H7 (cell line): Measurements from ENCODE around the gene OXA1L. TPM values are rescaled to one million over a fixed set of nuclear protein-coding genes. Genes with fewer than 3 reads are reported as not detected.
"Not testable (repeated sequence)": the region's sequence is repeated elsewhere in the genome, so short reads cannot be mapped to it uniquely, and the experiment has no call there.

Experiments
- DNase-seq: peaks from one replicate; pipeline ENCODE4 v3.0.0; 2012
- H3K27me3 ChIP-seq: 2 replicates; pipeline ENCODE4 v1.6.0; 2011; ENCODE audit warnings: mild to moderate bottlenecking, low read length; ENCODE audit not compliant: control insufficient read depth, insufficient read depth
- H3K36me3 ChIP-seq: replicated peaks from 2 replicates; pipeline ENCODE4 v1.5.1; 2011; ENCODE audit warnings: low read length; ENCODE audit not compliant: control insufficient read depth, insufficient read depth
- H3K4me3 ChIP-seq: 2 replicates; pipeline ENCODE4 v1.5.1; 2011; ENCODE audit warnings: low read depth, mild to moderate bottlenecking, control low read depth, low read length, moderate library complexity; ENCODE audit not compliant: insufficient read depth
- total RNA-seq: library from RNA; depleted of rRNA; stranded (reverse); fragments of >200 nt; shearing (Covaris generic); gene quantifications from 2 replicates; pipeline ENCODE4 v1.2.3, GENCODE V29; 2014

The OXA1L gene
- total RNA-seq, 1 experiment from 2014 or later, result 192 TPM

DNA sequence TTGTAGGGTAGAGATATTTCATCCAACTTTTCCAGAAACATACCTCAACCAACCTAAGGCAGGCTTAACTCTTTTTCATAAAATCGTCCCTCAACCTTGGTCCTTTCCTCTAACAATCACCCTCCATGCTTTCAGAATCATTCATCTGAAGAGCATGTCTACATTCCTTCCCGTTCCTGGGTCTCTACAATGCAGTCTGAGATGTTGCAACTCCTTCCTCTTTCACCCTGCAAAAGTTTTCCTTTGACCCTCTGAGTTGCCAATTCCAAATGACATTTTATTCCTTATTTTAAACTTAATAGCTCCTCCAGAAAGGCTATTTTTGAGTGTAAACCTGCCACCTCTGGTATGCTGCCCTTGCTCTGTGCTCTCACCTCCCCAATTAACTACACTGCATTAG is 32.0 kb downstream of the OXA1L start:
- H3K27me3 ChIP-seq, result no peaks in the 10 kb centered on the region
- no peaks in the 10 kb centered on the region for H3K36me3 ChIP-seq
- no peak overlapping the region for H3K4me3 ChIP-seq
- DNase-seq, result no peak

DNA sequence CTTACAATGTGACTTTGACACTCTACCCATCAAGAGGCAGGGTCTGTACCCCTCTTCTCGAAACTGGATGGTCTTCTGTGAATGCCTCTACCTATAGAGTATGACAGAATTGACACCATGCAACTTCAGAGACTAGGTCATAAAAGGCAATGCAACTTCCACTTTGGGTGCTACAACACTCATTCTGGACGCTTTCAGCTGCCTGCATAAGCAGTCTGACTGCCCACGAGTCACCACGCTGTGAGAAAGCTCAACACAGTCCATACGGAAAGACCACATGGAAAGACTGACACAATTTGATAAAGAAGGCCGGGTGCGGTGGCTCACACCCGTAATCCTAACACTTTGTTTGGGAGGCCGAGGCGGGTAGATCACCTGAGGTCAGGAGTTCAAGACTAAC is 33.9 kb downstream of the OXA1L start:
- Histone ChIP-seq H3K27me3 (no peaks in the 10 kb centered on the region), H3K36me3 (no peaks in the 10 kb centered on the region), H3K4me3 (no peak overlapping the region)
- DNase-seq, result no peak

GRCh38 chr14:22801716-22802115 is 35.2 kb downstream of the OXA1L start:
- DNase-seq, result no peak
- no peaks in the 10 kb centered on the region for H3K36me3 ChIP-seq
- H3K27me3 ChIP-seq, result no peaks in the 10 kb centered on the region
- H3K4me3 ChIP-seq, result no peak overlapping the region

GRCh38 chr14:22802860-22803686 is 36.6 kb downstream of the OXA1L start:
- no peaks in the 10 kb centered on the region for H3K27me3 ChIP-seq
- DNase-seq, result no peak

DNA sequence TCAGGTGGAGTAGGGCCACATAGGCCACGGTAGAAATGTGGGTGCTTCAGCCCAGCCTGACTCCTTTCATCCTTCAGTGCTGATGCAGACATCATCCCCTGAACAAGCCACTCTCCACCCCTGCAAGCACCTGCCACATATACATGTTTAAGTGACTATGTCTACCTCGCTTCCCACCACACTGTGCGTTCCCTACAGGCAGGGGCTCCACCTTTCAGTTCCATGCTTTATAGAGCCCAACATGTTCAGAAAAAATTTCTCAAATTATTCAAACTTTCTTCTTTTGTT is 37.1 kb downstream of the OXA1L start:
- DNase-seq, result no peak
- no peak overlapping the region for H3K4me3 ChIP-seq
- no peaks in the 10 kb centered on the region for H3K36me3 ChIP-seq
- H3K27me3 ChIP-seq, result no peaks in the 10 kb centered on the region

More at GRCh38 chr14:22802860-22803686, 36.6 kb downstream of the OXA1L start:
- Histone ChIP-seq H3K4me3 (no peak overlapping the region), H3K36me3 (no peaks in the 10 kb centered on the region)

DNA sequence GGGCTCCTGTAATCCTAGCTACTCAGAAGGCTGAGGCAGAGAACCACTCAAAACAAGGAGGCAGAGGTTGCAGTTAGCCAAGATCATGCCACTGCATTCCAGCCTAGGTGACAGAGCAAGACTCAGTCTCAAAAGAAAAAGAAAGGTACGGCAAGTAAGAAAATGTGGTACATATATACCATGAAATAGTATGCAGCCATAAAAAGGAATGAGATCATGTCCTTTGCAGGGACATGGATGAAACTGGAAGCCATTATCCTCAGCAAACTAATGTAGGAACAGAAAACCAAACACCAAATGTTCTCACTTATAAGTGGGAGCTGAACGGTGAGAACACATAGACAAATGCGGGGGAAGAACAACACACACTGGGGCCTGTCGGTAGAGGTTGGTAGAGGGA is 38.7 kb downstream of the OXA1L start:
- DNase-seq, H3K36me3 ChIP-seq, H3K4me3 ChIP-seq, H3K27me3 ChIP-seq: not testable (repeated sequence)

- Histone ChIP-seq H3K36me3 (no peaks in the 10 kb centered on the region), H3K27me3 (no peaks in the 10 kb centered on the region), H3K4me3 (no peak overlapping the region)
- no peak for DNase-seq
These were observed 41.1 kb downstream of the OXA1L start for GRCh38 chr14:22807432-22808087.

GRCh38 chr14:22808388-22809209 is 42.1 kb downstream of the OXA1L start:
- DNase-seq, result no peak
- H3K4me3 ChIP-seq, result no peak overlapping the region
- H3K36me3 ChIP-seq, result no peaks in the 10 kb centered on the region
- H3K27me3 ChIP-seq, result no peaks in the 10 kb centered on the region

- Histone ChIP-seq H3K27me3 (no peaks in the 10 kb centered on the region), H3K36me3 (no peaks in the 10 kb centered on the region), H3K4me3 (no peak overlapping the region)
- DNase-seq, result no peak
These were observed 45.2 kb downstream of the OXA1L start for GRCh38 chr14:22811722-22812121.

DNA sequence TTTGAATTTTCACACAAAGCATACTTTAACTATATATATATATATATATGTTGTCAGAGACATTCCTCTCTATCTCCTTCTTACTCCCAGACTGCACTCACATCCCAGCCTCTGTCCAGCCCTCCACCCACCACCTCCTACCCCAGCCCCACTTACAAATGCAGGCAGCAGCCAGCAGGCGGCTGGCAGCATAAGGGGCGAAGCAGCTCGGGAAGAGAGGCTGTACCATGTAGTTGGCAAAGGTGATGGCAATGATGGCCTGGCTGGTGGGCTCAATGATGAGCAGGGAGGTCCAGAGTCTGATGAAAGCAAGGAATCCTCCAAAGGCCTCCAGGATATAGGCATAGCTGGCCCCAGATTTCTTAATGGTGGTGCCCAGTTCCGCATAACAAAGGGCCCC is 46.3 kb downstream of the OXA1L start:
- Histone ChIP-seq H3K36me3 (no peaks in the 10 kb centered on the region), H3K27me3 (no peaks in the 10 kb centered on the region), H3K4me3 (no peak overlapping the region)
- DNase-seq, result peak; percentile 70

DNA sequence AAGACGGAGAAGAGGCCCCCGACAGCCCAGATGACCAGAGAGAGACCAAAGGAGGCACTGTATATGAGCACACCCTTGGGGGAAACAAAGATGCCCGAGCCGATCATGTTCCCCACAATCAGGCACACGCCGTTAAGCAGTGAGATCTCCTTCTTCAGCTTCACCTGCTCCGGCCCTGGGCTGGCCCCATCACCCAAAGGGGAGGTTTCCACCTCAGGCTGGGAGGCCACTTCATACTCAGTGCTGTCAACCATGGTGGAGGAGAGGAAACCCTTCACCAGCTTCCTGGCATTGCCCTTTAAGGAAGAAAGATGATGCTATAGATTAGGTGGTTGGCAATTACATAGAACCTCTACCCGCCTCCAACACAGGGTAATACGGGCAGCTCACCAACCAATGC is 46.7 kb downstream of the OXA1L start:
- DNase-seq, result no peak
- H3K27me3 ChIP-seq, result no peaks in the 10 kb centered on the region
- no peaks in the 10 kb centered on the region for H3K36me3 ChIP-seq
- no peak overlapping the region for H3K4me3 ChIP-seq

DNA sequence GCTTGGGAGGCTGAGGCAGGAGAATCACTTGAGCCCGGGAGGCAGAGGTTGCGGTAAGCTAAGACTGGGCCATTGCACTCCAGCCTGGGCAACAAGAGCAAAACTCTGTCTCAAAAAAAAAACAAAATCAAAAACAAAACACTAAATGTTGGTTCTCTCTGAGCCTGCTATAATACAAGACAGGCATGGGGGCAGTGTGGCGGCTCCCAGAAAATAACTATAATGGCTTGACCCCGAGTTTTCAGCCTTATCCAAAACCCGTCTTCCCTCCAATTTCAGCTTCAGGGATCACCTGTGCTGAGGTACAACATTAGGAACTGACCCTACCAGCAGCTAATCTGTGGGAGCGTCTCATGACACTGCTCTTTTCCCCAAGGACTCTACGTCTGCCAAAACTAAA is 47.9 kb downstream of the OXA1L start:
- Histone ChIP-seq H3K36me3 (no peaks in the 10 kb centered on the region), H3K4me3 (no peak overlapping the region), H3K27me3 (no peaks in the 10 kb centered on the region)
- no peak for DNase-seq

- Histone ChIP-seq H3K4me3 (no peak within 1 kb of the TSS), H3K27me3 (no peaks in the 10 kb centered on the region), H3K36me3 (no peaks in the 10 kb centered on the region)
- DNase-seq, result peak; percentile 45
These were observed 48.6 kb downstream of the OXA1L start, which contains the start of gene SLC7A7 for GRCh38 chr14:22814941-22815713. Gene SLC7A7 (minus strand): TSS chr14:22815435. CDS start chr14:22813398, 2,037 bp downstream.
